CD4-positive, alpha-beta T cell treated with Interleukin-4 for 4 hours (primary cell): ENCODE measurements around the gene PSMD8.
"Not testable (repeated sequence)": the region's sequence is repeated elsewhere in the genome, so short reads cannot be mapped to it uniquely, and the experiment has no call there.

Experiments
- DNase-seq: peaks from one replicate; pipeline ENCODE4 v3.0.0-alpha.2; 2020

Gene PSMD8

DNA sequence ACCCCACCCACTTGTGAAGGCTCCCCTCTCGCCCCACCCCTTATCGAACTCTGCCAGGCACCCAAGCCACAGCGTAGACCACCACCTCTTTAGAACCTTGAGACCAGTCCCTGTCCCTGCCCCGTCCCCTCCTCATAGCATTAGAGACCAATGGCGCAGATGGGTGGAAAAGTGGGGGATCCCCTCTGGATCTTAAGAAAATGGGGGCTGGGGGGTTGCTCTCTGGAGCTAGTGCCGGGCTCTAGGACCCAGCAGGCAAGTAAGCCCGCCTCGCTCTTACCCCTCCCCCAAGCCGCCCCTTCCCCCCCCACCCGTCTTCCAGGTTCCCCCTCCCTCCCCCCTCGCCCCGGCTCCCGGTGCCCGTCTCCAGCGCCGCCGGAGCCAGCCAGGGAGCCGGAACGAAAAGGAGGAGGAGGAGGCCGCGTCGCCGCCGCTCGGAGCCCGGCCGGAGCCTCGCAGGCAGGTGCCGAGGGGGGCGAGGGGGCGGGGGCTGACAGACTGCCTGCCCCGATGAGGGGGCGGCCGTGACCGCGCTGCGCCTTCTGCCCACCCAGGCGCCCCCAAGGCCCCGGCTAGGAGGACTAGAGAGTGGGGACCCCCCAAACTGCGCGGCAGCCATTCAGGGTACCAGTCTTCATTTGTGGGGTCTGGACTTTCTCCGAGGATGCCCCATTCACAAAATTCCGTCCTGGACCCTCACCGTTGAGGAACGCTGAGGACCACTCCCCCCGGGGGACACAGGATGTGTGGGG, 14.2 kb downstream of the PSMD8 start, which contains the start of gene SPRED3:
TSS of gene SPRED3 (plus strand) at position 349 of the 752 bp plus-strand sequence. CDS start 1,606 bp downstream, outside the sequence.
- no peak for DNase-seq

DNA sequence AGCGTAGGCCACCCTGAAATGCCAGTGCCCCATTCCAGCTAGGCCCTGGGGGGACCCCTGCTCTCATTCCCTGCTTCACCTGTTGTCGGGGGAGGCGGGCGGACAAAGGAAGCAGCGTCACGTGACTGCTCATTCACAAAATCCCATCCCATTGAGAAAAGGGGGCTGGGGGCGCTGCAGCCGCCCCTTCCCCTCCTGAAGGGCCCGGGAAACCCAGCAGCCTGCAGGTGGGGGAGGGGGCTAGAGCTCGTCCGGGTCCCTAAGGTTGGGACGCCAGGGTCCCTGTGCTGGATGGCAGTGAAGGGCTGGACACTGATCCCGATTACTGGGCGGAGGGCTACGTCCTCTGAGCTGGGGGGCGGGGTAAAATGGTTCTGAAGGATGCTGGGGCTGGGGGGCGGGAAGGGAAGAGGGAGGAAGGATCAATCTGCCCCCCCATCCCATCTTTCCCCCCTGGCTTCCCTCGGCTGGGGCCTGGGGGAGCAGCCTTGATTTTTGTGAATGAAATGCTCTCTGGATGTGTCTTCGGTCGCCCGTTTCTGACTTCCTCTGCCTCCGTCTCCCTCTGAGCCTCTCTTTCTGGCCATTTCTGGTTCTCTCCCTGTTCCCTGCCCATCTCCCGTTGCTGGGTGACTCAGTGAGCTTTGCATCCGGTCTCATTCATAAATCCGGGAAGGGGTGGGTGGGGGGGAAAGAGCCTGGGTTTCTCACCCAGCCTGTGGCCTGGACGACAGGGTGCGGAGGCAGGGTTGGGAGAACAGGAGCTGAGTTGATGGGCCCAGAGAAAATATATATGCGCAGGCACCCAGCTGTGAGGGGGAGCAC, 14.9 kb downstream of the PSMD8 start:
- DNase-seq, result no peak

DNA sequence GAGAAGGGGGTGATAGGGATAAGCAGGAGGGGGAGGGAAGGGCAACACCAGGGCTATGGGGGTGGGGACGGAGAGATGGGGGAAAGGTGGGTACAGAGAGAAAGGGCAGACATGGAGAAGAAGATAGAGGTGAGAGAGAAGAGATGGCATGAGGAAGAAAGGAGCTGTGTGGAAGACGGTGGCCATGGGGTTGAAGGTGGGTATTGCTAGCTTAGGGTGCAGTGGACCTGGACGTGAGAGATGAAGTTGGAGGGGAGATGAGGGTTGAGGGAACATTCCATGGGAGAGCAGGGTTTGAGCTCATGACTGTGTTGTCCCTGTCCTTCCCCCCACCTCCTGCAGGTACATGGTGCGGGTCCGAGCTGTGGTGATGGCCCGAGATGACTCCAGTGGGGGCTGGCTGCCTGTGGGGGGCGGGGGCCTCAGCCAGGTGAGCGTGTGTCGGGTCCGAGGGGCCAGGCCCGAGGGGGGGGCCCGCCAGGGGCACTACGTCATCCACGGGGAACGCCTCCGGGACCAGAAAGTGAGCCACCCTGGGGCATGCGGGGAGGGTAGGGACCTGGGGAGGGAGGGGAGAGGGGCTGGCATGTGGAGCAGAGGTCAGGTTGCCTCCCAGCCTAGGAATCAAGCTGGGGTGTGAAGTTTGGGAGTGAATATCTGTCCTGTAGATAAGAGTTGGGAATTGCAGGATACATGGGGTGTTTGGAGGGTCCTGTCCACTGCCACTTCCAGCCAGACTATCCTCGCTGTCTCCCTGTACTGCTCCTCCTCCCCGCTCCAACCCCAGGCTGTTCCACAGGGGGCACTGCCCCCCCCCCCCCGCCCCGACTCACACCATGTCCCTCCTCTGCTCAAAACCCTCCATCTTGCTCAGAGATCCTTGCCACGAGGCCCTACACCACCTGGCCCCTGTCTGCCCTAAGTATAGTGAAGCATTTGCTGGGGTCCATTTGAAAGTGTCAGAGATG, 15.9 kb downstream of the PSMD8 start:
- no peak for DNase-seq

DNA sequence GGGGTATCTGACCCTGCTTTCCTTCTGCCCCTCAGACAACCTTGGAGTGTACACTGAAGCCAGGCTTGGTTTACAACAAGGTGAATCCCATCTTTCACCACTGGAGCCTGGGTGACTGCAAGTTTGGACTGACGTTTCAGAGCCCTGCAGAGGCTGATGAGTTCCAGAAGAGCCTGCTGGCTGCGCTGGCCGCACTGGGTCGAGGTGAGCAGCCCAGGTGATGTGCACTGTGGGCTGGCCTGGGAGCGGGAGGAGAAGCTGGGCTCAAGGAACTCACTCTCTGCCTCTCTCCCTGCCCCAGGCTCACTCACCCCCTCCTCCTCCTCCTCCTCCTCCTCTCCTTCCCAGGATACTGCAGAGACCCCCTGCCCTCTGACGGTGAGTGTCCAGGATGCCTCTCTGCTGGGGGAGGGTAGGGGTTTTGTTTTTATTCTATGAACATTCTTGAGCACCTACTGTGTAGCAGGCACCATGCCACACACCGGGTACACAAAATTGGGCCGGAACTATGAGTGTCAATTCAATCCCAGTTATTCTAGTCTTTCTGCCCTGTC, 17.6 kb downstream of the PSMD8 start:
- DNase-seq, result no peak

DNA sequence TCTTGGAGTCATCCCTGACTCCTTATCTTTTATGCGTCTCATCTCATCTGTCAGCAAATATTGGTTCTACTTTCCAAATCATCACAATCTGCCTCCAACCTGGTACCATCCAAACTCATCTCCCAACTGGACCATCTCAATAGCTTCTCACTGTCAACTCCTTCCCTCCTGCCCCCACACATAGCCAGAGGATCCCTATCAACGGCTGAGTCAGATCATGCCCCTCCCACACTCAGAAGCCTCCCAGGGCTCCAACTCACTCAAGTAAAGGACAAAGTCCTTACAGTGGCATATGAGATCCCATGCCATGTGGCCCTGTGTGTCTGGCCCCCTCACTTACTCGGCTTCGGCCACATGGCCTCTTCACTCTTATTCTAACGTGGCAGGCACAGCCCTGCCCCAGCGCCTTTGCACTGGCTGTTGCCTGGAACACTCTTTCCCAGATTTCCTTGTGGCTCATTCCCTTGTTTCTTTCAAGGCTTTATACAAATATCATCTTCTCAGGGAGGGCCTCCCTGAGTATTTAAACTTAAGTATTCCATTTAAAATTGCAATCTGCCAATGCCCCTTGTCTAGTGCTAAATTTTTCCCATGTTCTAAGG, 18.4 kb downstream of the PSMD8 start:
- DNase-seq, result no peak

DNA sequence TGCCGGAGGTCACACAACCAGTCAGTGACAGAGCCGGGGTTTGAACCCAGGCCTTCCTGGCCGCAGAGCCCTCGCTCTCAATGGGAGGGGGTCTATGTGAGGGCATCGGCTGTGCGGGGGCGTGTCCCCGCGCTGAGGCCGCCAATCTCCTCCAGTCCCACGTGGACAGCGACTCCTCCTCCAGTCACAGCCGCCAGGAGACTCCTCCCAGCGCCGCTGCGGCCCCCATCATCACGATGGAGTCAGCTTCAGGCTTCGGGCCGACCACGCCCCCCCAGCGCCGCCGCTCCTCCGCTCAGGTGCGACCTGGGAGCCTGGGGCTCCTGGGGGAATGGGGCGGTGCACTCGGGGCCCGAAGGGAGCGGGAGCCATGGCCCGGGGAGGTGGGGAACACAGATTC, 20.1 kb downstream of the PSMD8 start:
- peak; percentile 65 for DNase-seq

DNA sequence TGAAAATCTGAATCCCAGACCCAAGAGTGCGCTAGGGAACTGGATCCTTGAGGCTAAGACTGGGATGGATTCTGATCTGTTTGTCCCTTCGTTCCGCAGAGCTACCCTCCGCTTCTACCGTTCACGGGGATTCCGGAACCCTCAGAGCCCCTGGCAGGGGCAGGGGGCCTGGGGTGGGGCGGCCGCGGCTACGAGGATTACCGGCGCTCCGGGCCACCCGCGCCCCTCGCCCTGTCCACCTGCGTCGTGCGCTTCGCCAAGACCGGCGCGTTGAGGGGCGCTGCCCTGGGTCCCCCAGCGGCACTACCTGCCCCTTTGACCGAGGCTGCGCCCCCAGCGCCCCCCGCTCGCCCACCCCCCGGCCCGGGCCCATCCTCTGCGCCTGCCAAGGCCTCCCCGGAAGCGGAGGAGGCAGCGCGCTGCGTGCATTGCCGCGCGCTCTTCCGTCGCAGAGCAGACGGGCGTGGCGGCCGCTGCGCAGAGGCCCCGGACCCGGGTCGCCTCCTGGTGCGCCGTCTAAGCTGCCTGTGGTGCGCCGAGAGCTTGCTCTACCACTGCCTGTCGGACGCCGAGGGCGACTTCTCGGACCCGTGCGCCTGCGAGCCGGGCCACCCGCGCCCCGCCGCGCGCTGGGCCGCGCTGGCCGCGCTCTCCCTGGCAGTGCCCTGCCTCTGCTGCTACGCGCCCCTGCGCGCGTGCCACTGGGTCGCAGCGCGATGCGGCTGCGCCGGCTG, 21.2 kb downstream of the PSMD8 start:
- peak; percentile 27 for DNase-seq

DNA sequence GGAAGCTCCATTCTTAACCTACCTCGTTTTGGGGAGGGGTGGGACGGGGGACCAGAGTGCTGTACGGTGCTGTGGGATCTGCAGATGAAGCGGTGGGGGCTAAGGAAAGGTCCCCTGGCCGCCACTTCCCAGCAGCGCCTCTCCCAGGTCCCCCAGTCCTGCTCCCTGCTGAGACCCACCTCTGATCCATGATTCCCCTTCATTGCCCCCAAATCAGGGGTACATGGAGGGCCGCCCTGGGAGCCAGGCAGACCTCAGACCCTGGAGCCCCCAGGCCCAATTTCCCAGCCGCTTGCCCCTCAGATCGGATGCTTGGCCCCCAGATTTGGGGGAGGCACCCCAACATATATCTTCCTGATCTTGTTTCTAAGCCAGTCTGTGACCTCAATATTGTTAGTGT, 24.7 kb downstream of the PSMD8 start:
- DNase-seq, result no peak

DNA sequence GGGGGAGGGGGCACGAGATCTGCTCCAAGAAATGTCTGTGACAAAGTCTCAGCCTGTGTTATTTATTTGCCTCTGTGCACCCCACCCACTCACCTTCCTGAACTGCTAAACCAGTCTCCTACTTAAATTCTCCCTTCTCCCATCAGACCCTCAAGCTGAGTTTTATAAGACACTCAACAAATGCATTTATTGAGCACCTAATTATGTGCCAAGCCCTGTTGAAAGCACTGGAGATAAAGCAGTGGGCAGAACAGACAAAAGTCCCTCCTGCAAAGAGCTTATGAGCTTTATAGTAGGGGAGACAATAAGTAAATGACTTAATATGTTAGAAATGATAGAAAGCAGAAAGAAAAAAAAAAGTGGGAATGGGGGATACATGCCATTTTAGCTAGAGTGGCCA, 25.2 kb downstream of the PSMD8 start:
- DNase-seq, result no peak

DNA sequence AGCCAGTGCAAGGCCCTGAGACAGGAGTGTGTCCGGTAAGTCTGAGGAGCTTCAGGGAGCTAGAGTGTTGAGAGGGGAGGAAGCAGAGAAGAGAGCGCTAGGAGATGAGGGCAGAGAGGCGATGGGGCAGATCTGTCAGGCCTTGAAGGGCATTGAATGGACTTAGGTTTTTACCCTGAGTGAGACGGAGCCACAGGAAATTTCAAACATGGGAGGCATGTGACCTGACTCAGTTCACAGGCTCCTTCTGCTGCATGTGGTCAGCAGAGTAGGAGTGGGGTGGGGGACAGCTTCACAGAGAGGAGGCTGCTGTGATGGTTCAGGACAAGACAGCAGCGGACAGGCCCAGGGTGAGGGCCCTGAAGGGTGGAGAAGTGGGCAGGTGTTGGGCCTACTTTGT, 26.0 kb downstream of the PSMD8 start:
- DNase-seq, result no peak

DNA sequence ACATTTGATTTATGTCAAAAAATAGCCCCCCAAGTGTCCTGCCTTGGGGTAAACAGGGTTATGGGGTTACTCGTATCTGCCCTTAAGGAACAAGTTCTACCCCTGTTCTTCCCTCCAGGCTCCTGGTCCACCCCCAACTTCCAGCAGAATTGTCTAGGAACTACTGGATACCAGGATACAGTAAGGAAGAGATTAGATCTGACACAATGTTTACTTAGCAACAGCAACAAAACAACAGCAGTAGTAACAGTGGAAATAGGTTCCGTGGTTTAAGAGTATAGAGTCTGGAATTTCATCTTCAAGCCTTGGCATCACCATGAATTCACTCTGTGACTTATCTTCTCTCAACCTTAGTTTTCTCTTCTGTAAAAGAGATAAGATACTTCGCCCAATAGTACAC, 26.8 kb downstream of the PSMD8 start:
- DNase-seq, result no peak

DNA sequence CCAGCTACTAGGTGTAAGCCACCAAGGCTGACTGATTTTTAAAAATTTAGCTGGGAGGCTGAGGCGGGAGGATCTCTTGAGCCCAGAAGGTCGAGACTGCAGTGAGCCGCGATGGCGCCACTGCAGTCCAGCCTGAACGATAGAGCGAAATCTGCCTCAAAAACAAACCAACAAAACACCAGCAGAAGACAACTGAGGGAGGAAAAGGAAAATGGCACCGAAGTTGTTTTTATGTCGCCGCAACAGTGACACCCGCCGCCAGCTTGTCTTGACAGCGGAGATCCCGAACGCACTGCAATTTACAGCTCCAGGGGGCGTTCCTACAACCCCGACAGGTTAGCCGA, 28.2 kb downstream of the PSMD8 start:
- no peak for DNase-seq

DNA sequence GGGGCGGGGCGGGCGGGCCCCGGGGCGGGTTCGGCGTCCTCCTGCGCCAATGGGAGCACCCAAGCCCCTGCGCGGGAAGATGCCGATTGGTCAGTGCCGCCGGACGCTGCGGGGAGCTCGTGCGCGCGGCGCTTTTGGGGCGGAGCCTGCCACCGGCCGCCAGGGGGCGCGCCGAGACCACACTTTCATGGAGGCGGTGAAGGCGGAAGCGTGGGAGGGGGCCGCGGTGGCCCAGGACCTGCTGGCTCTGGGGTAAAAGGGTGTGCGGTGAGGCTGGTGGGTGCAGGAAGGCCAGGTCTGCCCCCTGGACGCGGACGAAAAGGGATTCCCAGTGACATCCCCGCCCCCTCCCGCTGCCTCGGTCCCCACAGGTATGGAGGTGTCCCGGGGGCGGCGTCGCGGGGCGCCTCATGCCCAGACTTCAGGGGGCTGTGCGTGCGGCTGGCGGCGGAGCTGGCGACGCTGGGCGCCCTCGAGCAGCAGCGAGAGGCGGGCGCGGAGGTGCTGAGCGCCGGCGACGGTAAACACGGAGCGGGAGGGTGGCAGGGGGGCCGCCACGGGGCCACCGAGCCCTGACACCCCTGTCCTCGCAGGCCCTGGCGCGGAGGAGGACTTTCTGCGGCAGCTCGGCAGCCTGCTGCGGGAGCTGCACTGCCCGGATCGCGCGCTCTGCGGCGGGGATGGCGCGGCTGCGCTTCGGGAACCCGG, 28.8 kb downstream of the PSMD8 start, which contains the start of gene FAM98C:
TSS of gene FAM98C (plus strand) at position 127 of the 708 bp plus-strand sequence. CDS start at position 188, 61 bp downstream.
- DNase-seq, result peak; percentile 97

DNA sequence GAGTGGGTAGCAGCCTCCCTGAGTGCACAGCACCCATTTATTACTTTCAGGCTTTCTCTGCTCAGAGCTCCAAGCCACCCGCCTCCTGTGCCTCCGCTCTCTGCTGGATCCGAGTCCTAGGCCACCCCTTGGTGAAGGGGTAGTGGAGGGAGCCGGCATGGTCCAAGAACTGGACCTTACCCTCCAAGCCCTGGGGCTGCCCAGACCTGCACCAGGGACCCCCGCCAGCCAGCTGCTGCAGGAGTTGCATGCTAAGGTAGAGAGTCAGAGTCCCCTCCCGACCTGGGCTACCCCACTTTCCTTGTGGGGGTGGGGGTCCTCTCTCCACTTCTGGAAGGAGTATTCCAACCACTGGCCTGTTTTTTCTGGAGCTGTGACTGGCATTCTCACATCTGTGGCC, 30.5 kb downstream of the PSMD8 start:
- no peak for DNase-seq

DNA sequence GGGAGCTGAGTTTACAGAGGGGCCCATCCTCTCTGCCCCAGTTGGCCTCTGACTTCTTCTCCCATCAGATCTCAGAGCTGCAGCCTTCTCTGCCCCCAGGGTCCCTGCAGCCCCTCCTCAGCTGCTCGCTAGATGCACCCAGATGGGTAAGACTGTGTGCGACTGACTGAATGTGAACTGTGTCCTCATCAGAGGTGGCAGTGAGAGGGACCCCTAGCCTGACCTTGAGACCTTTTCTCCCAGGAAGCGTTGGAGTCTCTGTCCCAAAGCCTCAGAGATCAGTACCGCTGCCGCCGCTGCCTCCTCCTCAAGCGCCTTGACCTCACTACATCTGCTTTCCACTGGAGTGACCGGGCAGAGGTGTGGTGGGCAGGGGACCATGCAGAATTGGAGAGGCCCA, 30.9 kb downstream of the PSMD8 start:
- DNase-seq, result no peak

DNA sequence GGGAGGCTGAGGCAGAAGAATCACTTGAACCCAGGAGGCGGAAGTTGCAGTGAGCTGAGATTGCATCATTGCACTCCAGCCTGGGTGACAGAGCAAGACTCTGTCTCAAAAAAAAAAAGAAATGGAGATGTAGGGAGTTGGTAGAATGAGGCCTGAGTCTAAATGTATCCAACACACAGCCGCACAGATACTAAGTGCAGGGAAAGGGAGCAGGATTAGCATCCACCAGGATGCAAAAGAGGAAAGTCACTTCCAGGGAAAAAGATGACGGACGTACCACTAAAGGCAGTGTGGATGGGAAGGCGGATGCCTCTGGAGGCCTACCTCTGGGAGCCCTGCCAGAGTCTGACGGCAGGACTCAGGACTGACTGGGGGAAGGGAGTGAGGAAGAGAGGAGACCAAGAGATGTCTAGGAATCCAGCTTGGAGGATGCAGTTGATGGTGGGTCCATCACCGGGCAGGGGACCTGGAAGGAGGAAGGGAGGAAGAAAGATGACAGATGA, 35.3 kb downstream of the PSMD8 start:
- DNase-seq, result no peak

DNA sequence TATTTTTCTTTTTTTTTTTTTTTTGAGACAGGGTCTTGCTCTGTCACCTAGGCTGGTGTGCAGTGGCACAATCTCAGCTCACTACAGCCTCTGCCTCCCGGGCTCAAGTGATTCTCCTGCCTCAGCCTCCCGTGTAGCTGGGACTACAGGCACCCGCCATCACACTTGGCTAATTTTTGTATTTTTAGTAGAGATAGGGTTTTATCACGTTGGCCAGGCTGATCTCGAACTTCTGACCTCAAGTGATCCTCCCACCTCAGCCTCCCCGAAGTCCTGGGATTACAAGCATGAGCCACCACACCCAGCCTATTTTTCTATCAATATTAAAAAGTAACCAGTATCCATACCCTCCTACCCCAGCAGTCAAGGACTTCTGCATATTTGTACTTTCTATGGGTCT, 36.0 kb downstream of the PSMD8 start:
- DNase-seq, result not testable (repeated sequence)

DNA sequence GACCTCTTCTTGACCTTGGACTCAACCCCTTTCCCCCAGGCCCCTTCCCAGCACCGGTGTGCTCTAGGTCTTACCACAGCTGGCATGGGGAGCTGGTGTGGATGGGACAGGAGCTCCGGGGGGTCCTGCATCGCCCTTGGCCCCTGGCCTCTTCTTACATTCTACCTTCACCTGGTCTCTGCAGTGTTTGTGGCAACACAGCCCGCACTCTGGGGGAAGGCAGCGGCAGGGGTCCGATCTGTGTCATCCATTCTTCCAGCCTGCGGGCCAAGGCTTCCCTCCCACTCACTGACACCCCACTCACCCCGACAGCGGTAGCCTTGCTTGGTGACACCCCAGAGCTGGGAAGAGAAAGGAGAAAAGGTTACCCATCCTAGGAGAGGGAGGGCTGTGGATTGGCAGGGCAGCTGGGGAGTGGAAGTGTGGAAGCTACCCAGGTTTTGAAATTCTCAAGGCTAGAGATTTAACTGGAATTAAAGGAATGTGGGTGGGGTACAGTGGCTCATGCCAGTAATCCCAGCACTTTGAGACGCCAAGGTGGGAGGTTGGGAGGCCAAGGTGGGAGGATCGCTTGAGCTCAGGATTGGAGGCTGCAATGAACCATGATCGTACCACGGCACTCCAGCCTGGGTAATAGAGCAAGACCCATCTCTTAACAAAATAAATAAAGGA, 36.8 kb downstream of the PSMD8 start:
- DNase-seq, result no peak

DNA sequence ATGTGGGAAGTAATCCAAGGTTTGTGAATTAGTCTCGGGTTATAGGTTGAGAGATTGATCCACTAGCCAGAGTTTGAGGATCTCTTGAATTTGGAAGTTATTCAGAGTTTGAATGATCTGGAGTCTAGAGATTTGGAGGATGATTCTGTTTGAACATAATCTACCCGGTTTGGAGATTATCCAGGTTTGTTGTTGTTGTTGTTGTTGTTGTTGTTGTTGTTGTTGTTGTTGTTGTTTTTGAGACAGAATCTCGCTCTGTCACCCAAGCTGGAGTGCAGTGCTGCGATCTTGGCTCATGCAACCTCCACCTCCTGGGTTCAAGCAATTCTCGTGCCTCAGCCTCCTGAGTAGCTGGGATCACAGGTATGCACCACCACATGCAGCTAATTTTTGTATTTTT, 37.5 kb downstream of the PSMD8 start:
- DNase-seq, result not testable (repeated sequence)

DNA sequence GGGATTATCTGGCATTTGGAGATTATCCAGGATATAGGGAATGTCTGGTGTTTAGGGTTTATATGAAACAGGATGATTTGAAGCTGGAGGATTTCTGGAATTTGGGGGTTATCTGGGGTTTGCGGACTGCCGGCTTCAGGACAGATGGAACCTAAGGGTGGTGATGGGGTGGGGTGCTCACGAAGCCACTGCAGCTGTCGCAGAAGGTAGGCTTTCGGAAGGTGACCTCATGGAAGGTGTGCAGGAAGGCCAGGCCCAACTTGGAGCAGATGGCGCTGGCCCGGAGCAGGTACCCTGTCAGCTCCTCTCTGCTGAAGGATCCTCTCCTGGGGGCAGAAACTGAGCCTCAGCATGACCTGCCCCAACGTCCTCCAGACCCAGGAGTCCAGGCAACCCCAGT, 38.1 kb downstream of the PSMD8 start:
- DNase-seq, result no peak
